HG03095 (cell line): ENCODE data around the gene KRTAP4-12.
"Not testable (repeated sequence)": the region's sequence is repeated elsewhere in the genome, so short reads cannot be mapped to it uniquely, and the experiment has no call there.

Experiments used
- ATAC-seq: cut with Tn5 transposase; IDR thresholded peaks from one replicate; pipeline ENCODE4 v1.9.1; 2021; ENCODE audit warnings: moderate library complexity; ENCODE audit not compliant: unreplicated experiment

Gene KRTAP4-12

GRCh38 chr17:41123991-41124371 lies at the start of gene KRTAP4-12:
KRTAP4-12 (minus strand) TSS chr17:41124182; CDS start chr17:41124122, 60 bp downstream.
- not testable (repeated sequence) for ATAC-seq

GRCh38 chr17:41171886-41172285 lies 47.9 kb upstream of the KRTAP4-12 start:
- no peak for ATAC-seq

GRCh38 chr17:41168121-41168520 lies 44.1 kb upstream of the KRTAP4-12 start, which contains the start of gene KRTAP4-3:
KRTAP4-3 (minus strand) TSS chr17:41168221; CDS start chr17:41168172, 49 bp downstream.
- ATAC-seq = no peak

GRCh38 chr17:41167561-41167960 lies 43.6 kb upstream of the KRTAP4-12 start:
- no peak for ATAC-seq

GRCh38 chr17:41163828-41164227 lies 39.8 kb upstream of the KRTAP4-12 start:
- ATAC-seq = no peak

GRCh38 chr17:41160648-41161047 lies 36.7 kb upstream of the KRTAP4-12 start, which contains the start of gene KRTAP4-4:
KRTAP4-4 (minus strand) TSS chr17:41160748; CDS start chr17:41160691, 57 bp downstream.
- no peak for ATAC-seq

- ATAC-seq = not testable (repeated sequence)
These were observed 36.2 kb upstream of the KRTAP4-12 start for GRCh38 chr17:41160190-41160589.

- no peak for ATAC-seq
These were observed 29.9 kb upstream of the KRTAP4-12 start for GRCh38 chr17:41153856-41154255.

GRCh38 chr17:41151525-41151924 lies 27.5 kb upstream of the KRTAP4-12 start:
- ATAC-seq = no peak

GRCh38 chr17:41150026-41150425 lies 26.0 kb upstream of the KRTAP4-12 start:
- ATAC-seq = no peak

GRCh38 chr17:41149652-41149985 lies 25.6 kb upstream of the KRTAP4-12 start, which contains the start of gene KRTAP4-5:
KRTAP4-5 (minus strand) TSS chr17:41149825; CDS start chr17:41149767, 58 bp downstream.
- ATAC-seq = no peak

- not testable (repeated sequence) for ATAC-seq
These were observed 25.1 kb upstream of the KRTAP4-12 start for GRCh38 chr17:41148971-41149651.

GRCh38 chr17:41147531-41148204 lies 23.7 kb upstream of the KRTAP4-12 start:
- no peak for ATAC-seq

GRCh38 chr17:41145261-41145660 lies 21.3 kb upstream of the KRTAP4-12 start:
- no peak for ATAC-seq

- no peak for ATAC-seq
These were observed 20.9 kb upstream of the KRTAP4-12 start for GRCh38 chr17:41144846-41145245.

GRCh38 chr17:41141361-41141760 lies 17.4 kb upstream of the KRTAP4-12 start:
- no peak for ATAC-seq

- no peak for ATAC-seq
These were observed 16.6 kb upstream of the KRTAP4-12 start, which contains the start of gene KRTAP4-6 for GRCh38 chr17:41140360-41141131. KRTAP4-6 (minus strand) TSS chr17:41140544; CDS start chr17:41140487, 57 bp downstream.

GRCh38 chr17:41139865-41140264 lies 15.9 kb upstream of the KRTAP4-12 start:
- ATAC-seq = not testable (repeated sequence)

- ATAC-seq = no peak
These were observed 10.1 kb upstream of the KRTAP4-12 start for GRCh38 chr17:41133880-41134735.

GRCh38 chr17:41131979-41132378 lies 8.0 kb upstream of the KRTAP4-12 start:
- ATAC-seq = no peak
